GM15510 (cell line): ENCODE measurements around the gene ONECUT3.

Experiments used
- POLR2A ChIP-seq: IDR thresholded peaks from 3 replicates; pipeline ENCODE4 v1.6.1; 2011; ENCODE audit warnings: borderline replicate concordance; ENCODE audit not compliant: insufficient read length; ENCODE audit errors: extremely low read depth

The ONECUT3 gene

DNA sequence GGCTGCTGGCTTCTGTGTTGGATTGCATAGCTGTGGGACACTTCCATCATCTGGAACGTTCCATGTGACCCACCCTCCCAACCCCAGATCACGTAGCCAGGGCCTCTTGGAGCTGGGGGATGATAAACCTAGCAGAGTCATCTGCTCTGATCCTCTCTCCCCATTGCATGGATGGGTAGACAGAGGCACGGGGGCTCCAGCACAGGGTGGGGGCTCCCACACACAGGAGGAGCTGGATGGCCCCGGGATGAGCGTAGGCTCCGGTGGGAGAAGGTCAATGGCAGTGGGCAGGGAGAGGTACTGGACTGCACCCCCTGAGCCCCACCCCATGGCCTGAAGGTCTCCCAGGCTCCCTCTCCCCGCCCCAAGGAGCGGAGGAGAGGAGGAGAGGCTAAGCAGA is 33.4 kb downstream of the ONECUT3 start:
- no peak for TF ChIP-seq POLR2A

GRCh38 chr19:1787116-1787515 is 33.8 kb downstream of the ONECUT3 start:
- no peak for TF ChIP-seq POLR2A

DNA sequence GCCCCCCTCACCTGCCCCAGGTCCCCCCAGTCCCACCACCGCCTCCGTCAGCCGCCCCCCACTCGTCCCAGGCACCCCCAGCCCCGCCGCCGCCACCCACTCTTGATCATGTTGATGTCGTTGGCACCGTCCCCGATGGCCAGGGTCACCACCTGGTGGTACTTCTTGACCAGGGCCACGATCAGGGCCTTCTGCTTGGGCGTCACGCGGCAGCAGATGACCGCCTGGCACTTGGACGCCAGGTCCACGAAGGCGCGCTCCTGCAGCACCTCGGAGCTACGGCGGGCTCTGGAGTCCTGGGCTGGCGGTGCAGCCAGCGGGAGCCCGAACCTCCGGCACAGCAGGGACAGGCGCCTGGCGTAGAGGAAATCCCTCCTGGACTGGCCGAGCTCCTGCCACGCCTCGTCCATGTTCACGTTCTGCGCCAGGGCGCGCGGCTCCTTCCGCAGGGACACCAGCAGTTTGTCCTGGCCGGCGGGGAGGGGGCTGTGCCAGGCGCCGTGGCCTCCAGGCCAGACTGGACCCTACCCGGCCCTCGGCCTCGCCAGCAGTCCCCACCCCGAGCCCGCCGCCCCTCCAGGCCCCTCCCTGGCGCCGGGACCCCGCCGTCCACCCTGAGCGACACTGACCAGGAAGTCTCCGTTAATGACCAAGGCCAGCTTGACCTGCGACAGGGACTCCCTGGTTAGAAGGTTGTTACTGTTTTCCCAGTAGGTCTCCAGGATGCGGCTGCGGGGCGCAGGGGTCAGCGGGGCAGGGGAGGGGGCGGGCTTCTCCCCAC is 36.1 kb downstream of the ONECUT3 start:
- TF ChIP-seq POLR2A, result no peak

GRCh38 chr19:1790054-1790792 is 36.9 kb downstream of the ONECUT3 start:
- TF ChIP-seq POLR2A, result no peak

DNA sequence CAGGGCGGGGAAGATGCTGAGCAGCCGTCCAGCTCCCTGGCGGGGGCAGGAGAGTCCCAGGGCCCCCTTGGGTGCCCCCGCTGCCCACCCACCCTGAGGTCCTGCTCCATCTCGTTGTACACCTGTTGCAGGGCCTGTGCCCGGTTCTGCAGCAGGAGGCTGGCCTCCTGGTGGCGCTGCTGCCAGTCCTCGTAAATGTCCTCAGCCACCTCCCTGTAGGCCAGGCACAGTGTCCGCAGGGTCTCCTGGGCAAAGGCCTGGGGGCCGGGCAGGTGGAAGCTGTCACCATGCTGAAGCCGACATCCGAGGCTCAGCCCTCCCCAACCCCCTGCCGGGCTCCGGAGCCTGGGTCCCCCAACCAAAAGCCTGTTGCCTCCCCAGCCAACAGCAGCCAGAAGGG is 38.6 kb downstream of the ONECUT3 start:
- no peak for TF ChIP-seq POLR2A

- no peak for TF ChIP-seq POLR2A
Observed at GRCh38 chr19:1794424-1795172, 41.3 kb downstream of the ONECUT3 start.

DNA sequence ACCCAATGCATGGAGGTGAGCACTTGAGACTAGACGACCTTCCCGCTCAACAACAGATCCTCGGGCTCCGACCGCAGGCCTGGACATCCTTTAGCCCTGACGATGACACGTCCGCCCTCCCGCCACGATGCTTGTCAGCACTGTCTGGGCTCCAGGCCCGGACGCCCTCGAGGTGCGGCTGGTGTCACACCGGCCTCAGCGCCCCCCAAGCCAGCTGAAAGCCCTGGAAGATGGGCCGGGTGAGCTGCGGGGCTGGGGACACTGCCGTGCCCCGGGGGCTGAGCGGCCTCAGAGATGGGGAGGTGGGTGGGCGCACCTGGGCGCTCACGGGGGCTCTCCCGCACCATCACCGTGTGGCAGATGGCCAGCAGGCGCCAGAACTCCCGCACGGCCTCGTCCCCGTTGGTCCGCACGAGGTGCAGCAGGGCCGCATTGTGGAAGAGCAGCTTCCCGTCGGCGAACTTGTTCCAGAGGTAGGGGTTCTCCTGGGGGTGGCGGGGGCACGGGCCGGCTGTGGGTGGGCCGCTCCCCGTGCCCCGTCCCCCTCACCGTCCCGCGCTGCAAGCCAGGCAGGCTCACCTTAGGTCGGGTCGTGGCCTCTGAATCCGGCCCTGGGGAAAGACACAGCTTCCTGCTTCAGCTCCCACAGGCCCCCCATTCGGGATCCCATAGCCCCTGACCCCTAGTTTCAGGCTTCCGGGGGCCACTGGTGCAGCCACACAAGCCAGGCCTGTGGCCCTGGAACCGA is 43.3 kb downstream of the ONECUT3 start:
- no peak for TF ChIP-seq POLR2A

DNA sequence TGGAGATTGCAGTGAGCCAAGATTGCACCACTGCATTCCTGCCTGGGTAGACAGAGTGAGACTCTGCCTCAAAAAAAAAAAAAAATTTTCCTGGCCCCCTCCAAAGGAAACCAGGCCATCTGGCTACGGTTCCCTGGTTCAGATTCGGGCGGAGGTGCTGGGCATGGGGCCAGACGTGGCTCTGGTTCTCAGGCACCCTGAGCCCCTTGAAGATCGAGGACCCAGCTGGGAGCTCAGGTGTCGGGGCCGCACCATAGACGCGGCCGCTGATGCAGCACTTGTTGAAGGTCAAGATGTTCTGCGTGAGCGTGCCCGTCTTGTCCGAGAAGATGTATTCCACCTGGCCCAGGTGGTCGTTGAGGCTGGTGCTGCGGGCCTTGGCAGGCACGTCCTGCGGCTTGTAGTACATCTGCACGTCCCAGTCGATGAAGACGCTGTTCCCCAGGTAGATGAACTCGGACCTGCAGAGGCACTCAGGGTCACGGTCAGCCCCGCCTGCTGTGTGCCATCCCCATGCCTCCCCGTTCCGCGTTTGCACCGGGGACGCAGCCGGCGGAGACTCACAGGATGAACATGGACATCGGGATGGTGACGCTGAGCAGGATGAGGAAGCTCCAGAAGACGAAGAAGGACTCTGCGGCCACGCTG is 46.5 kb downstream of the ONECUT3 start:
- TF ChIP-seq POLR2A, result no peak

GRCh38 chr19:1804858-1805257 is 51.6 kb downstream of the ONECUT3 start:
- no peak for TF ChIP-seq POLR2A

DNA sequence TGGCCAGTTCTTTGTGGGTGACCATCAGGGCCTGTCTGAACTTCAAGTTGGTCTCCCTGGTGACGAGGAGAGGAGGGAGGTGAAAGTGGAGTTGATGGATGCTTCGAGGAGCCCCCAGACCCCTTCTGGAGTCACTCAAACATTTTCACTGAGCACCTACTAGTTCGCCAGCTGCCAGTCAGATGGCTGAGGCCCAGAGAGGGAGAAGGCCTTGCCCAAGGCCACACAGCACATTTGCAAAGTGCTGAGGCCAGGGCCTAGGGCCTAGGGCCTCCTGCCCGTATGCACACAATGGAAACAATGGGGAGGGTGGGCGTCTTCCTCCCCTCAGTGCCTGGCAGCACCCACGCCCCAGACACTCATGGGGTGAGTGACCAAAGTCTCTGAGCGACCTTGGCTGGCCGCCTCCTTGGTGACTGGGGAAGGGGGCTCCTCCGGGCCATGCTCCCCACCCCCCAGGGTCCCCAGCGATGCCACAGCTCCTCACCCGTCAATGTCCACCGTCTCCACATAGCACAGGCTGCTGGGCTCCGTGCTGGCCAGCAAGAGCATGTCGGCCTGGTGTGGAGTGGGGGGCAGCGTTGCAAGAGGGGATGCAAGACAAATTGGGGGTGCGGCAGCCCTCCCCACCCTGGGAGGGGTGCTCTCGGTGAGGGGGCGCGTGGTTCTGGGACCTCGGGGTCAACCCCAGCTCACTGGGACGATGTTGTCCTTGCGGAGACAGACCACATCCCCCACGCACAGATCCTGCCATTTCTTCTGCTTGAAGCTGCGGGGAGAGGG is 52.3 kb downstream of the ONECUT3 start:
- TF ChIP-seq POLR2A, result no peak

DNA sequence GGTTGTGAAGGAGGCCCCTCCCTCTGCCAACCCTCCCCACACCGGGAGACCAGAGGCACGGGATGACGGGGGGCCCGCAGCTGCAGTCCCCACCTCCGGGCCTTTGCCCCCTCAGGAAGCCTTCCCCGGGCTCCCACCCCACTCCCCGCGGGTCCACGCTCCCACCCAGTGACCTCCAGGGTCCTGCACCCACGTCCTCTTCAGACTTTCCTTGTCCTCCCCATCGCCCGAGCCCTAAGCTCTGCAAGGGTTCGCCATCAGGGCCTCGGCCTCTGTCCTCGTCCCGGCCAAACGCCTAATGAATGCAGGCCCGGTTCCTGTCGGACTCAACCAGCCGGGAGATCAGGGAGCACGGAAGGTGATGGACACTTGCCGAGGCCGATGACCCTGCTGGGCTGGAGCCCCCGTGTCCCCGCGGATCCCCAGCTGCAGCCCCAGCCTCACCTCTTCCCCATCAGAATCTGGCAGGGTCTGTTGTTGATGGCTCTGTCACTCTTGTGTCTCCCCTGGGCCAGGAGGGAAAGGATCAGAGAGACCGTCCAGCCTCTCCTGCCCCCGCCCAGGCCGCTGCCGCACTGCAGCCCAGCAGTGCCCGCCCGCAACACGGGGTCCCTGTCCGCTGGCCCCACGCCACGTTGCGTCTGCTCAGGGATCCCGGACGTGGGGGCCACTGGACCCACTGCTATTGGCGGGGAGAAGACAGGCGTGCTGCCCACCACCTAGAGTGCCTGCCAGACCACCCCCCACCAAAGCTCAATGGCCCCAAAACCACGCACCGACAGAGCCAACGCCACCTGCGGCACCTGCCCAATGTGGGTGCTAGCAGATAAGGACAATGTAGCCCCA is 53.1 kb downstream of the ONECUT3 start:
- TF ChIP-seq POLR2A, result no peak

DNA sequence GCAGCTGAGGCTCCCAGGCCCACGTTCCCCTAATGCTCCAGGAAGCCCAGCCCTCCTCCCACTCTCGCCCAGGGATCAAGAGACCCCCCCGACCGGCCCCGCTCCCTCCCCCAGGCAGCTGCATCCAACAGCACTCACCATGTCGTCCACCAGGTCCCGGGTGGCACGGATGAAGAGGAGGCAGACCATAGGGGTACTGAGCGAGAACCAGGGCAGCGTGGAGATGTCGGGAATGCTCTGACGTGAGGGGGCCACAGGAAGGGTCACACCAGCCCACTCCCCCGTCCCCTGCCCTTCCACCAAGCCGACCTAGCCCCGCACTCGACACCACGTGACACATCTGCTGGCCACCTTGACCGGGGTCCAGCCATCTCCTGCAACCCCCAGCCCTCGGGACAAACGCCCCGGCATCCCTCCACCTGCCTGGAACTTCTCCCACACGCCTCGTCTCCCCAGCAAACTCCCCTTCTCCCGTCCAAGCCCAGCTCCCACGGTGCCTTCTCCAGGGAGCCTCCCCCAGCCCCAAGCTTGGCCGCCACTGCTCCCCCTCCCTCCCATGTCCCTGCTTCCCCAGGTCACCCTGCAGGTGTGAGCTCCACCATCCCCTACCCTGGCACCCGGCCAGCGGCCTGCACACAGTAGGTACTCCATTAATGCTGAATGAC is 53.9 kb downstream of the ONECUT3 start:
- no peak for TF ChIP-seq POLR2A
